Peyer's patch (tissue), 4 donors: ENCODE data around the gene ZNF581. TPM values are rescaled to one million over a fixed set of nuclear protein-coding genes. Genes with fewer than 3 reads are reported as not detected.

ENCODE experiments used
- DNase-seq, 3 donors: peaks; one replicate each; pipeline ENCODE4 v3.0.0-alpha.2; 2017 to 2019
- H3K27ac ChIP-seq, 4 donors: fragments of 200-600 bp; sonication (generic); one replicate each; pipeline ENCODE4 v1.5.1; 2016 to 2019
- H3K27me3 ChIP-seq, 2 donors: fragments of 200-600 bp; sonication (generic); one replicate each; pipeline ENCODE4 v1.5.1; 2019
- H3K36me3 ChIP-seq, 3 donors: fragments of 200-600 bp; sonication (generic); one replicate each; pipeline ENCODE4 v1.5.1; 2016 to 2019
- H3K4me1 ChIP-seq, 4 donors: fragments of 200-600 bp; sonication (generic); one replicate each; pipeline ENCODE4 v1.5.1; 2016 to 2019
- H3K4me3 ChIP-seq, 4 donors: fragments of 200-600 bp; sonication (generic); 1 replicate in 3 of 4; 2 replicates in 1 of 4; pipeline ENCODE4 v1.5.1; 2016 to 2019; ENCODE audit warnings: mild to moderate bottlenecking in 1 of 4
- H3K9me3 ChIP-seq, 4 donors: fragments of 200-600 bp; sonication (generic); one replicate each; pipeline ENCODE4 v1.5.1; 2016 to 2019; ENCODE audit warnings: mild to moderate bottlenecking in 1 of 4
- CTCF ChIP-seq, 6 experiments: fragments of 450-650 bp in 4 of 6; fragments of 200-600 bp in 2 of 6; sonication (generic) in 1 of 6; IDR thresholded peaks; one replicate each; pipeline ENCODE4 v1.5.1; 2017 to 2019; ENCODE audit warnings: antibody characterized with exemption in 6 of 6, mild to moderate bottlenecking in 3 of 6, moderate library complexity in 1 of 6
- POLR2A ChIP-seq, 2 donors: fragments of 450-650 bp; IDR thresholded peaks; one replicate each; pipeline ENCODE4 v1.5.1; 2017; ENCODE audit warnings: antibody characterized with exemption in 2 of 2, mild to moderate bottlenecking in 2 of 2, moderate library complexity in 2 of 2
- total RNA-seq, 4 donors: library from RNA; depleted of rRNA; stranded (reverse); fragments of >200 nt; gene quantifications; one replicate each; pipeline ENCODE4 v1.1.0, GENCODE V29; 2016

The ZNF581 gene
- total RNA-seq, 4 donors from 2014 or later, result 7.7 to 28.9 (median 14.1) TPM

- H3K27me3 ChIP-seq, result no peaks in the 10 kb centered on the region
- peaks cover 0 to 12% (median 0%) of the 10 kb centered on the region in 3 donors for H3K36me3 ChIP-seq
- peak in 2 of 3 donors; percentile 50 to 68 for DNase-seq
- no peak overlapping the region for H3K27ac ChIP-seq
- no peak overlapping the region for H3K4me3 ChIP-seq
- H3K4me1 ChIP-seq, result peaks cover 0 to 6% (median 0%) of the 10 kb centered on the region in 4 donors
- TF ChIP-seq CTCF (IDR thresholded peaks at IDR 0.05) (no peak), POLR2A (IDR thresholded peaks at IDR 0.05) (no peak)
- no peaks in the 10 kb centered on the region for H3K9me3 ChIP-seq
Measured at GRCh38 chr19:55626350-55626749, 17.1 kb upstream of the ZNF581 start.

DNA sequence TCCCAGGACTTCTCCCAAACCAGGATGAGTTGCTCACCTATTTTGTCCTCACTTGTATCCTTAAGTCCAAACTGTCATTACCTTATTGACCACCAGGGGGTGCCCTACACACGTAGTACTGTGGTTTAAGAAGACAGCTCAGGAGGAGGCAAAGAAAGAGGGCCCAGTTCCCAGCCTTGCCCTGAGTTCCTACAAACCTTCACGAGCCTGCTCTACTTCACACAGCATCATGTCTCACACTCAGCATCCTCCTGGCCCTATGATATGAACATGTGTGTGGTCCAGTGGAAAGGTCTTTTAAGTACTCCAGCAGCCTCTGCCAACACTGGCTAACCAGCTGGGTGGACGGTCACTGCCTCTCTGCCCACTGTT is 11.0 kb upstream of the ZNF581 start:
- H3K4me1 ChIP-seq, result peaks cover 6 to 19% (median 10%) of the 10 kb centered on the region in 4 donors
- no peaks in the 10 kb centered on the region for H3K27me3 ChIP-seq
- H3K36me3 ChIP-seq, result no peaks in the 10 kb centered on the region
- TF ChIP-seq CTCF (IDR thresholded peaks at IDR 0.05), result peak; percentile 86 to 98 (median 94)
- TF ChIP-seq POLR2A (IDR thresholded peaks at IDR 0.05), result no peak
- no peak overlapping the region for H3K4me3 ChIP-seq
- H3K9me3 ChIP-seq, result no peaks in the 10 kb centered on the region
- no peak overlapping the region for H3K27ac ChIP-seq
- peak; percentile 54 to 100 (median 98) for DNase-seq

- peaks cover 6 to 30% (median 10%) of the 10 kb centered on the region in 4 donors for H3K4me1 ChIP-seq
- peaks cover 0 to 6% (median 0%) of the 10 kb centered on the region in 3 donors for H3K36me3 ChIP-seq
- peak overlapping the region in 2 of 4 donors; percentile 56 to 91 for H3K27ac ChIP-seq
- no peak overlapping the region for H3K4me3 ChIP-seq
- TF ChIP-seq CTCF (IDR thresholded peaks at IDR 0.05) (no peak), POLR2A (IDR thresholded peaks at IDR 0.05) (no peak)
- DNase-seq, result no peak
- H3K9me3 ChIP-seq, result no peaks in the 10 kb centered on the region
- H3K27me3 ChIP-seq, result no peaks in the 10 kb centered on the region
Measured at GRCh38 chr19:55633861-55634260, 9.6 kb upstream of the ZNF581 start.

DNA sequence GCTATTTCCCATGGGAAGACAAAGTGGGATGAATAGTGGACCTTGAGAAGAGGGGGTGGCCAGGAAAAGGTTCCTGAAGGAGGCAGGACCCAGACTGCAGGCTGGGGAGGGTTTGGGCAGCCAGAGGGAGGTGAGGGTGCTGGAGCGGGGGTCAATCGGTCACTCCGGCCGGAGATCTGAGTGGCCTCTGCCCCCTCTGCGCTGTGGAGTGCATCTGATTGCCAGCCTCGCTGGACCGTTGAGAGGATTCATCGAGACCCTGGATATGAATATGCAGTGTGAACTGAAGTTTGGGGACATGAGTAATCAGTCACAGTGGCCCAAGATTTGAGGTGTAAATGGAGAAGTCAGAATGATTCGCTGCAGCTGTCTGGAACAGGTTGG is 8.1 kb upstream of the ZNF581 start:
- Histone ChIP-seq H3K4me1 (peaks cover 6 to 40% (median 13%) of the 10 kb centered on the region in 4 donors), H3K27ac (peak overlapping the region; percentile 91 to 99 (median 96)), H3K4me3 (peak overlapping the region; percentile 64 to 98 (median 89)), H3K9me3 (no peaks in the 10 kb centered on the region), H3K27me3 (no peaks in the 10 kb centered on the region), H3K36me3 (peaks cover 0 to 6% (median 0%) of the 10 kb centered on the region in 3 donors)
- no peak for DNase-seq
- TF ChIP-seq CTCF (IDR thresholded peaks at IDR 0.05), result no peak
- TF ChIP-seq POLR2A (IDR thresholded peaks at IDR 0.05), result no peak

DNA sequence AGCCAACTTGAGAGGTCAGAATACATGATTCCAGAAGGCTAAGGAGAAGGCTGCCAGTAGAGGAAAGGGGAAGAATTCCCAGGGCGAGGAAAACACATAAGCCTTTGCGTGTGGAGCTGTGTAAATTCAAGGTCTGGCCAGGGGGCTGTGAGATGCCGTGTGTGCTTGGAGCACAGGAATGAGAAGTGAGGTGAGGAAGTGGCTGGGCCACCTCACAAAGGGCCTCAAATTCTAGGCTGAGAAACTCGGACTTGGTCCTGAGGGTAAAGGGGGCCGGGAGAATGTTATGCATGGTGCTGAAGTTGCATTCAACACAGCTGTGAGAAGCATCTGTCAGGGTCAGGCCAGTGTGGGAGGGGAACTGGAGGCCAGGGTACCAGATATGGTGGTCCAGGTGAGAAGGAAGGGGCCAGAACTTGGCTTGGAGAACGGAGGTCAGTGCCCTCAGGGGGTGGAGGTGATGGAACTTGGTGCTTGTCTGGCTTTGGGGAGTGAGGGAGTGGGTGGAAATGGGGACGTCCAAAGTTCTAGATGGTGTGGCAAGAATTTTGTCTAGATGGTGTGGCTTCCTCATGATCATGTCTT is 7.5 kb upstream of the ZNF581 start:
- Histone ChIP-seq H3K4me1 (peaks cover 6 to 44% (median 13%) of the 10 kb centered on the region in 4 donors), H3K36me3 (peaks cover 0 to 6% (median 0%) of the 10 kb centered on the region in 3 donors), H3K27ac (peak overlapping the region; percentile 91 to 99 (median 96)), H3K27me3 (no peaks in the 10 kb centered on the region), H3K9me3 (no peaks in the 10 kb centered on the region), H3K4me3 (peak overlapping the region; percentile 64 to 98 (median 89))
- DNase-seq, result no peak
- TF ChIP-seq POLR2A (IDR thresholded peaks at IDR 0.05), result no peak
- TF ChIP-seq CTCF (IDR thresholded peaks at IDR 0.05), result no peak
